Epidermal melanocyte (primary cell): ENCODE measurements around the gene SAMD4B.
"Not testable (repeated sequence)": the region's sequence is repeated elsewhere in the genome, so short reads cannot be mapped to it uniquely, and the experiment has no call there.

ENCODE experiments used
- DNase-seq: peaks from one replicate; pipeline ENCODE4 v3.0.0; 2011; ENCODE audit warnings: low spot score; ENCODE audit not compliant: insufficient read length

SAMD4B gene

GRCh38 chr19:39365531-39365930, 23.3 kb downstream of the SAMD4B start:
- no peak for DNase-seq

GRCh38 chr19:39369200-39369599, 27.0 kb downstream of the SAMD4B start:
- no peak for DNase-seq

- no peak for DNase-seq
Measured at GRCh38 chr19:39370735-39371134, 28.5 kb downstream of the SAMD4B start.

GRCh38 chr19:39372047-39372802, 30.0 kb downstream of the SAMD4B start:
- DNase-seq: peak; percentile 83

GRCh38 chr19:39372941-39373340, 30.7 kb downstream of the SAMD4B start:
- no peak for DNase-seq

- no peak for DNase-seq
Measured at GRCh38 chr19:39375929-39376328, 33.7 kb downstream of the SAMD4B start.

- DNase-seq: no peak
Measured at GRCh38 chr19:39377373-39378362, 35.4 kb downstream of the SAMD4B start.

- DNase-seq: not testable (repeated sequence)
Measured at GRCh38 chr19:39379366-39379765, 37.1 kb downstream of the SAMD4B start.

- DNase-seq: no peak
Measured at GRCh38 chr19:39379865-39380396, 37.7 kb downstream of the SAMD4B start.

GRCh38 chr19:39380521-39381502, 38.6 kb downstream of the SAMD4B start:
- DNase-seq: no peak

- DNase-seq: no peak
Measured at GRCh38 chr19:39381910-39382611, 39.8 kb downstream of the SAMD4B start.

GRCh38 chr19:39382991-39383828, 41.0 kb downstream of the SAMD4B start:
- DNase-seq: no peak

GRCh38 chr19:39384839-39385568, 42.8 kb downstream of the SAMD4B start:
- DNase-seq: no peak

- no peak for DNase-seq
Measured at GRCh38 chr19:39385629-39386411, 43.6 kb downstream of the SAMD4B start.

GRCh38 chr19:39386557-39386956, 44.3 kb downstream of the SAMD4B start:
- no peak for DNase-seq

- no peak for DNase-seq
Measured at GRCh38 chr19:39388657-39389056, 46.4 kb downstream of the SAMD4B start.

- DNase-seq: no peak
Measured at GRCh38 chr19:39389631-39390414, 47.6 kb downstream of the SAMD4B start.
